Endothelial cell of umbilical vein (primary cell): ENCODE data around the gene CYP26A1.

ENCODE experiments used
- CTCF ChIP-seq, 2 donors: IDR thresholded peaks; 1 replicate in 1 of 2; 2 replicates in 1 of 2; pipeline ENCODE4 v1.5.1; 2011; ENCODE audit warnings: low read length in 2 of 2, mild to moderate bottlenecking in 2 of 2, moderate library complexity in 2 of 2, control low read depth in 1 of 2, inconsistent platforms in 1 of 2, low read depth in 1 of 2; ENCODE audit not compliant: insufficient read depth in 1 of 2; ENCODE audit errors: extremely low read depth in 1 of 2
- EZH2 ChIP-seq: IDR thresholded peaks from 2 replicates; pipeline ENCODE4 v1.6.1; 2012; ENCODE audit warnings: borderline replicate concordance, low read depth, mild to moderate bottlenecking, moderate library complexity, low read length, inconsistent platforms; ENCODE audit not compliant: severe bottlenecking
- JUN ChIP-seq: IDR thresholded peaks from 2 replicates; pipeline ENCODE4 v1.6.1; 2011; ENCODE audit warnings: borderline replicate concordance, low read depth; ENCODE audit not compliant: insufficient read length, insufficient read depth
- MYC ChIP-seq: IDR thresholded peaks from one replicate; pipeline ENCODE4 v1.6.1; 2011; ENCODE audit warnings: mild to moderate bottlenecking, low read depth, low read length
- POLR2A ChIP-seq: IDR thresholded peaks from 2 replicates; pipeline ENCODE4 v1.6.1; 2012; ENCODE audit warnings: low read depth, mild to moderate bottlenecking, control low read depth, low read length
- POLR2AphosphoS5 ChIP-seq: IDR thresholded peaks from 2 replicates; pipeline ENCODE4 v1.6.1; 2012; ENCODE audit warnings: low read depth, mild to moderate bottlenecking, control low read depth, low read length, moderate library complexity; ENCODE audit not compliant: insufficient read depth

DNA sequence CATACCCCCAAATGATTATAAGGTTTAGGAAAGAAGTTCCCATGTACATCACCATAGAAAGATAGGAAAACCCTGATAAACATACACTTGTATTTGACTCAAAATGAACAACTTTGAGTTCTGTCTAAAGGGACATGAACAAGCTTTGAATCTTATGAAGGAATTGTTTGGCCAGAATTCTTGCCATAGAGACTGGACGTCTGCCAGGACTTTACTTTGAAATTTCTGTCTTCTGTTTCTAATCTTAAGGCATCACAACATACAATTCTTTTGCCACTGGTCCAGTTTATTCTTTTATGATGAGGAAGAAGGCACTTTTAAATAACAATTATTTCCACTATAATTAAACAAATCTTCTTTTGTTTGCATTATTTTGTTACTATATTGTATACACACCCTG, 39.3 kb upstream of the CYP26A1 start:
- TF ChIP-seq CTCF (IDR thresholded peaks at IDR 0.05; ENCODE audit: extremely low read depth in 1 of 2, insufficient read depth in 1 of 2, low read depth in 1 of 2, low read length in 2 of 2) (no peak), POLR2A (no peak), POLR2AphosphoS5 (no peak), JUN (no peak), MYC (no peak), EZH2 (no peak)
